HG03575 (cell line): ENCODE data around the gene CHD6.

Experiments
- ATAC-seq: cut with Tn5 transposase; IDR thresholded peaks from one replicate; pipeline ENCODE4 v1.9.1; 2021; ENCODE audit not compliant: unreplicated experiment, insufficient number of reproducible peaks, low FRiP score; ENCODE audit errors: extremely low read depth

The CHD6 gene

GRCh38 chr20:41627001-41627495, 8.9 kb upstream of the CHD6 start:
- no peak for ATAC-seq

GRCh38 chr20:41623625-41624375, 5.6 kb upstream of the CHD6 start:
- ATAC-seq: no peak

- no peak for ATAC-seq
These were observed 4.4 kb upstream of the CHD6 start for GRCh38 chr20:41622584-41622983.

- ATAC-seq: no peak
These were observed 3.8 kb upstream of the CHD6 start for GRCh38 chr20:41621971-41622370.

GRCh38 chr20:41621421-41621820, 3.2 kb upstream of the CHD6 start:
- no peak for ATAC-seq

GRCh38 chr20:41619360-41620100, 1.4 kb upstream of the CHD6 start:
- ATAC-seq: no peak

- no peak for ATAC-seq
These were observed 682 bp upstream of the CHD6 start for GRCh38 chr20:41618807-41619311.

- no peak for ATAC-seq
These were observed 897 bp downstream of the CHD6 start for GRCh38 chr20:41617059-41617901.

- no peak for ATAC-seq
These were observed 1.9 kb downstream of the CHD6 start for GRCh38 chr20:41616228-41616627.

- no peak for ATAC-seq
These were observed 2.5 kb downstream of the CHD6 start for GRCh38 chr20:41615676-41616075.

- ATAC-seq: no peak
These were observed 3.1 kb downstream of the CHD6 start for GRCh38 chr20:41615110-41615509.

- no peak for ATAC-seq
These were observed 4.9 kb downstream of the CHD6 start for GRCh38 chr20:41613321-41613720.

- ATAC-seq: no peak
These were observed 8.7 kb downstream of the CHD6 start for GRCh38 chr20:41609474-41609873.

- ATAC-seq: no peak
These were observed 9.6 kb downstream of the CHD6 start for GRCh38 chr20:41608606-41609005.

GRCh38 chr20:41607791-41608190, 10.4 kb downstream of the CHD6 start:
- ATAC-seq: no peak

GRCh38 chr20:41604002-41604401, 14.2 kb downstream of the CHD6 start:
- ATAC-seq: no peak

GRCh38 chr20:41601742-41602141, 16.4 kb downstream of the CHD6 start:
- ATAC-seq: no peak

GRCh38 chr20:41600926-41601631, 17.1 kb downstream of the CHD6 start:
- ATAC-seq: no peak

GRCh38 chr20:41599699-41600104, 18.5 kb downstream of the CHD6 start:
- no peak for ATAC-seq
